H1 (cell line): ENCODE results near the gene ADD3. TPM values are rescaled to one million over a fixed set of nuclear protein-coding genes. Genes with fewer than 3 reads are reported as not detected.

Experiments
- CTCF ChIA-PET: fragments of 300-600 bp; sonication (Branson Sonifier 250); formaldehyde crosslinking; loops from one replicate; lab custom pipeline; 2021; ENCODE audit not compliant: partially characterized antibody; lab: Charles Lee
- POLR2A ChIA-PET: fragments of 300-600 bp; sonication (Branson Sonifier 250); formaldehyde crosslinking; loops from one replicate; lab custom pipeline; 2021; ENCODE audit warnings: inconsistent platforms; ENCODE audit not compliant: partially characterized antibody; lab: Charles Lee
- DNase-seq, 2 experiments: peaks; one replicate each; pipeline versions ENCODE4 v3.0.0 to v3.0.0-alpha.2; 2010 to 2022; ENCODE audit warnings: low spot score in 2 of 2, low read depth in 1 of 2, mixed read lengths in 1 of 2
- FAIRE-seq: peaks from 2 replicates; lab custom pipeline; 2011; peaks lifted over from hg19 to GRCh38; lab: Jason Lieb, UNC
- H2AFZ ChIP-seq: 2 replicates; pipeline ENCODE4 v1.8.1; 2012; ENCODE audit warnings: low read length, inconsistent platforms
- H2AK5ac ChIP-seq: 2 replicates; pipeline ENCODE4 v1.6.1; 2013; ENCODE audit warnings: low read depth, low read length
- H2BK120ac ChIP-seq: replicated peaks from 2 replicates; pipeline ENCODE3; 2013; ENCODE audit warnings: low read depth, low read length, inconsistent platforms
- H2BK12ac ChIP-seq: 2 replicates; pipeline ENCODE4 v1.6.1; 2013; ENCODE audit warnings: low read depth, low read length
- H2BK15ac ChIP-seq: 2 replicates; pipeline ENCODE4 v1.6.1; 2013; ENCODE audit warnings: low read length
- H2BK20ac ChIP-seq: 2 replicates; pipeline ENCODE4 v1.6.1; 2013; ENCODE audit warnings: low read length
- H2BK5ac ChIP-seq: 2 replicates; pipeline ENCODE4 v1.6.1; 2013; ENCODE audit warnings: low read depth, low read length
- H3K14ac ChIP-seq: 2 replicates; pipeline ENCODE4 v1.6.1; 2013; ENCODE audit warnings: inconsistent platforms; ENCODE audit not compliant: insufficient read length
- H3K18ac ChIP-seq: 2 replicates; pipeline ENCODE4 v1.6.1; 2013; ENCODE audit warnings: low read length; ENCODE audit errors: extremely low read depth
- H3K23ac ChIP-seq: 2 replicates; pipeline ENCODE4 v1.6.1; 2013; ENCODE audit warnings: inconsistent platforms; ENCODE audit not compliant: insufficient read length
- H3K23me2 ChIP-seq: 2 replicates; pipeline ENCODE4 v1.6.1; 2013; ENCODE audit warnings: low read depth, low read length
- H3K27ac ChIP-seq: 2 replicates; pipeline ENCODE4 v1.6.1; 2011; ENCODE audit warnings: low read depth, low read length, inconsistent platforms
- H3K27me3 ChIP-seq, 4 experiments: replicated peaks in 1 of 4; 1 replicate in 1 of 4; 2 replicates in 3 of 4; pipeline versions ENCODE4 v1.6.1 to v1.8.1; 2011 to 2013; ENCODE audit warnings: low read length in 3 of 4, mild to moderate bottlenecking in 3 of 4, inconsistent platforms in 2 of 4, mixed read lengths in 2 of 4, moderate library complexity in 1 of 4; ENCODE audit not compliant: control insufficient read depth in 3 of 4, insufficient read depth in 3 of 4; ENCODE audit errors: extremely low read depth in 1 of 4
- H3K36me3 ChIP-seq, 4 experiments: 2 replicates each; pipeline versions ENCODE4 v1.6.1 to v1.8.1; 2011 to 2013; ENCODE audit warnings: mild to moderate bottlenecking in 4 of 4, low read length in 3 of 4, moderate library complexity in 2 of 4, control low read depth in 1 of 4, inconsistent platforms in 1 of 4; ENCODE audit not compliant: insufficient read depth in 4 of 4, control insufficient read depth in 2 of 4
- H3K4ac ChIP-seq: replicated peaks from 2 replicates; pipeline ENCODE3; 2013; ENCODE audit warnings: low read length, low read depth, mixed read lengths, inconsistent platforms; ENCODE audit not compliant: insufficient read length
- H3K4me1 ChIP-seq, 4 experiments: replicated peaks in 1 of 4; 1 replicate in 1 of 4; 2 replicates in 3 of 4; pipeline versions ENCODE4 v1.6.1 to v1.8.1; 2011 to 2013; ENCODE audit warnings: low read length in 3 of 4, inconsistent platforms in 2 of 4, mixed read lengths in 1 of 4; ENCODE audit not compliant: insufficient read depth in 4 of 4, control insufficient read depth in 3 of 4
- H3K4me2 ChIP-seq, 2 experiments: 2 replicates each; pipeline versions ENCODE4 v1.6.1 to v1.8.1; 2011 to 2013; ENCODE audit warnings: low read depth in 2 of 2, low read length in 2 of 2, control low read depth in 1 of 2, inconsistent platforms in 1 of 2, mild to moderate bottlenecking in 1 of 2; ENCODE audit not compliant: insufficient read depth in 1 of 2
- H3K4me3 ChIP-seq, 4 experiments: fragments of 200-600, 300-600 bp in 1 of 4; sonication (generic), shearing (Covaris generic), sonication (Bioruptor Twin) in 1 of 4; 2 replicates each; pipeline versions ENCODE4 v1.5.1 to v1.8.1; 2011 to 2016; ENCODE audit warnings: low read length in 4 of 4, low read depth in 3 of 4, control low read depth in 2 of 4, inconsistent platforms in 2 of 4, mild to moderate bottlenecking in 2 of 4, mixed read lengths in 1 of 4, moderate library complexity in 1 of 4; ENCODE audit not compliant: insufficient read depth in 2 of 4; ENCODE audit errors: extremely low read depth in 1 of 4
- H3K56ac ChIP-seq: replicated peaks from 2 replicates; pipeline ENCODE3; 2013; ENCODE audit warnings: low read depth, mild to moderate bottlenecking, mixed read lengths, low read length, inconsistent platforms; ENCODE audit not compliant: insufficient read length
- H3K79me1 ChIP-seq: 2 replicates; pipeline ENCODE4 v1.6.1; 2013; ENCODE audit warnings: low read depth, low read length, control low read depth
- H3K79me2 ChIP-seq, 2 experiments: 2 replicates each; pipeline versions ENCODE4 v1.6.1 to v1.8.1; 2012 to 2013; ENCODE audit warnings: low read length in 2 of 2, mild to moderate bottlenecking in 2 of 2, inconsistent platforms in 1 of 2; ENCODE audit not compliant: insufficient read depth in 2 of 2, control insufficient read depth in 1 of 2
- H3K9ac ChIP-seq, 4 experiments: replicated peaks in 1 of 4; 1 replicate in 1 of 4; 2 replicates in 3 of 4; pipeline versions ENCODE4 v1.6.1 to v1.8.1; 2011 to 2013; ENCODE audit warnings: low read depth in 3 of 4, low read length in 3 of 4, control low read depth in 2 of 4, mild to moderate bottlenecking in 2 of 4, moderate library complexity in 2 of 4, inconsistent platforms in 1 of 4; ENCODE audit errors: extremely low read depth in 1 of 4
- H3K9me3 ChIP-seq, 2 experiments: 2 replicates each; pipeline versions ENCODE4 v1.6.1 to v1.8.1; 2012 to 2013; ENCODE audit warnings: mild to moderate bottlenecking in 2 of 2, moderate library complexity in 2 of 2, control low read depth in 1 of 2, inconsistent platforms in 1 of 2, low read depth in 1 of 2, low read length in 1 of 2, mixed read lengths in 1 of 2; ENCODE audit not compliant: insufficient read depth in 2 of 2
- H4K20me1 ChIP-seq, 2 experiments: replicated peaks in 1 of 2; 2 replicates each; pipeline versions ENCODE3 to v1.8.1; 2011 to 2013; ENCODE audit warnings: inconsistent platforms in 2 of 2, low read length in 2 of 2, mild to moderate bottlenecking in 1 of 2; ENCODE audit not compliant: insufficient read depth in 2 of 2, control insufficient read depth in 1 of 2
- H4K5ac ChIP-seq: 2 replicates; pipeline ENCODE4 v1.6.1; 2013; ENCODE audit warnings: low read length, low read depth, mixed read lengths, inconsistent platforms; ENCODE audit not compliant: insufficient read length
- H4K8ac ChIP-seq: 2 replicates; pipeline ENCODE4 v1.8.0; 2013; ENCODE audit warnings: mild to moderate bottlenecking, moderate library complexity, low read length, inconsistent platforms; ENCODE audit not compliant: insufficient read depth; ENCODE audit errors: extremely low read depth
- H4K91ac ChIP-seq: replicated peaks from 2 replicates; pipeline ENCODE3; 2013; ENCODE audit warnings: low read length, mixed read lengths, inconsistent platforms; ENCODE audit not compliant: insufficient read length
- EGR1 ChIP-seq: IDR thresholded peaks from 2 replicates; pipeline ENCODE4 v1.6.1; 2011; ENCODE audit warnings: low read depth, low read length, borderline replicate concordance
- GABPA ChIP-seq: IDR thresholded peaks from 2 replicates; pipeline ENCODE4 v1.6.1; 2011; ENCODE audit warnings: mild to moderate bottlenecking, low read length, moderate library complexity, borderline replicate concordance; ENCODE audit not compliant: insufficient read depth
- HDAC2 ChIP-seq, 2 experiments: fragments of 300-600 bp in 1 of 2; sonication (generic) in 1 of 2; IDR thresholded peaks; 2 replicates each; pipeline ENCODE4 v1.6.1; 2011 to 2012; ENCODE audit warnings: low read depth in 2 of 2, low read length in 2 of 2, mild to moderate bottlenecking in 2 of 2, moderate library complexity in 2 of 2, borderline replicate concordance in 1 of 2, inconsistent platforms in 1 of 2
- HDAC6 ChIP-seq: IDR thresholded peaks from one replicate; pipeline ENCODE4 v1.7.1; 2012; ENCODE audit warnings: low read depth, mild to moderate bottlenecking, inconsistent platforms, low read length, moderate library complexity
- KDM4A ChIP-seq: IDR thresholded peaks from one replicate; pipeline ENCODE4 v1.7.1; 2012; ENCODE audit warnings: low read depth, mild to moderate bottlenecking, moderate library complexity, low read length, inconsistent platforms; ENCODE audit not compliant: severe bottlenecking
- KDM5A ChIP-seq: fragments of 200-600 bp; IDR thresholded peaks from 2 replicates; pipeline ENCODE4 v1.7.1; 2012; ENCODE audit warnings: mild to moderate bottlenecking, low read length, inconsistent platforms, mixed read lengths
- SIX5 ChIP-seq: IDR thresholded peaks from 2 replicates; pipeline ENCODE4 v1.6.1; 2011; ENCODE audit warnings: mild to moderate bottlenecking, low read depth, low read length
- YY1 ChIP-seq: IDR thresholded peaks from 2 replicates; pipeline ENCODE4 v1.6.1; 2011; ENCODE audit warnings: low read depth, mild to moderate bottlenecking, low read length
- polyA plus RNA-seq, 7 experiments: library from polyadenylated mRNA; depleted of rRNA in 3 of 7; stranded (reverse) in 5 of 7; unstranded in 2 of 7; fragments of >200 nt in 5 of 7; fragments of 200-250 nt in 2 of 7; gene quantifications; 1 replicate in 5 of 7; 2 replicates in 1 of 7; 4 replicates in 1 of 7; pipeline versions ENCODE4 v1.2.1 to v1.2.3, GENCODE V29; 2011 to 2013; ENCODE audit warnings: missing spikeins in 2 of 7, mixed read lengths in 2 of 7
- total RNA-seq: library from RNA; stranded (reverse); fragmentation: NEBNext Ultra II Directional; extraction: Animal tissue kit (Norgen Biotek cat#: 25700); gene quantifications from 2 replicates; pipeline ENCODE4 v1.2.1, GENCODE V29; 2021
- TF ChIP-seq, protein P1 (sequence below): IDR thresholded peaks from 2 replicates; pipeline ENCODE4 v1.6.1; 2011; ENCODE audit warnings: low read length, improper control_type of control experiment

ADD3 gene
- total and polyA plus RNA-seq, 2 of the 8 experiments (the other 6 are each of a cell fraction or from before 2014, with no cell fraction given) = 44.7 to 85.6 TPM

DNA sequence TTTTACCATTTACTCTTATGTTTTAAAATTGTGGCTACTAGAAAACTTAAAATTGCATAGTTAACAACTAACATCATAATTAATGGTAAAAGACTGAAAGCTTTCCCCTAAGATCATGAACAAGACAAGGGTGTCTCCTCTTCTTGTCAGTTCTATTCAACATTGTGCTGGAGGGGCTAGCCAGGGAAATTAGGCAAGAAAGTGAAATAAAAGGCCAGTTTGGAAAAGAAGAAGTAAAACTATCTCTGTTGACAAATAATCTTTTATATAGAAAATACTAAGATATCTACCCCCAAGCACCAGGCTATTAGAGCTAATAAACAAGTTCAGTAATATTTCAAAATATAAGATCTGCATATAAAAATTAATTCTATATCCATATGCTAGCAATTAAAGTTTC is 152.7 kb downstream of the ADD3 start:
- H3K4me2 ChIP-seq = no peak overlapping the region
- H3K18ac ChIP-seq = no peak overlapping the region
- FAIRE-seq (no peak), DNase-seq (no peak)
- no peak overlapping the region for H4K5ac ChIP-seq
- peaks cover 9 to 58% (median 31%) of the 10 kb centered on the region in 4 experiments for H3K27me3 ChIP-seq
- no peak overlapping the region for H4K8ac ChIP-seq
- H3K23ac ChIP-seq = no peak overlapping the region
- H3K36me3 ChIP-seq = no peaks in the 10 kb centered on the region
- no peak overlapping the region for H2BK12ac ChIP-seq
- no peak overlapping the region for H2BK120ac ChIP-seq
- H4K91ac ChIP-seq = no peak overlapping the region
- H3K14ac ChIP-seq = no peak overlapping the region
- no peak overlapping the region for H2BK15ac ChIP-seq
- no peaks in the 10 kb centered on the region for H3K9me3 ChIP-seq
- H2BK20ac ChIP-seq = no peak overlapping the region
- CTCF ChIA-PET = interaction anchor here (1.0 to 2.7 kb wide), 6 partner anchors 10 to 119 kb away, joined by 3 to 14 read pairs (median 6); no protein-coding TSS in a partner anchor
- no peak overlapping the region for H2BK5ac ChIP-seq
- POLR2A ChIA-PET = no interaction called here
- no peaks in the 10 kb centered on the region for H3K79me2 ChIP-seq
- H3K56ac ChIP-seq = no peak overlapping the region
- peaks cover 2 to 8% (median 5%) of the 10 kb centered on the region in 4 experiments for H3K4me1 ChIP-seq
- H3K27ac ChIP-seq = no peak overlapping the region
- H2AFZ ChIP-seq = no peak overlapping the region
- no peak for TF ChIP-seq HDAC6
- no peak for TF ChIP-seq YY1
- TF ChIP-seq SIX5 = no peak
- TF ChIP-seq, protein P1, sequence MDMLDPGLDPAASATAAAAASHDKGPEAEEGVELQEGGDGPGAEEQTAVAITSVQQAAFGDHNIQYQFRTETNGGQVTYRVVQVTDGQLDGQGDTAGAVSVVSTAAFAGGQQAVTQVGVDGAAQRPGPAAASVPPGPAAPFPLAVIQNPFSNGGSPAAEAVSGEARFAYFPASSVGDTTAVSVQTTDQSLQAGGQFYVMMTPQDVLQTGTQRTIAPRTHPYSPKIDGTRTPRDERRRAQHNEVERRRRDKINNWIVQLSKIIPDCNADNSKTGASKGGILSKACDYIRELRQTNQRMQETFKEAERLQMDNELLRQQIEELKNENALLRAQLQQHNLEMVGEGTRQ = no peak
- TF ChIP-seq KDM4A = no peak
- TF ChIP-seq KDM5A = no peak
- no peak for TF ChIP-seq EGR1
- no peak for TF ChIP-seq HDAC2 (IDR thresholded peaks at IDR 0.05; ENCODE audit: borderline replicate concordance in 1 of 2, low read depth in 2 of 2, low read length in 2 of 2)
- TF ChIP-seq GABPA = no peak
- TF ChIP-seq, all 59 proteins: peak for 0
- Histone ChIP-seq H2AK5ac (no peak overlapping the region), H3K4ac (no peak overlapping the region), H3K79me1 (no peaks in the 10 kb centered on the region), H3K23me2 (no peaks in the 10 kb centered on the region), H3K9ac (no peak overlapping the region), H4K20me1 (peaks cover 0 to 5% of the 10 kb centered on the region in 2 experiments), H3K4me3 (no peak overlapping the region)
